Subcutaneous adipose tissue (tissue), 4 donors: Measurements from ENCODE around the gene DDN. TPM values are rescaled to one million over a fixed set of nuclear protein-coding genes. Genes with fewer than 3 reads are reported as not detected.

Source experiments
- total RNA-seq, 4 donors: library from RNA; depleted of rRNA; stranded (reverse); fragments of >200 nt; gene quantifications; one replicate each; pipeline ENCODE4 v1.1.0, GENCODE V29; 2016
- TF ChIP-seq, protein P1 (sequence below): fragments of 450-650 bp; IDR thresholded peaks from one replicate; pipeline ENCODE4 v1.5.1; 2016; ENCODE audit warnings: low read depth, mild to moderate bottlenecking, control low read depth, antibody characterized with exemption, moderate library complexity

Gene DDN
- total RNA-seq, 4 donors from 2014 or later: not detected

DNA sequence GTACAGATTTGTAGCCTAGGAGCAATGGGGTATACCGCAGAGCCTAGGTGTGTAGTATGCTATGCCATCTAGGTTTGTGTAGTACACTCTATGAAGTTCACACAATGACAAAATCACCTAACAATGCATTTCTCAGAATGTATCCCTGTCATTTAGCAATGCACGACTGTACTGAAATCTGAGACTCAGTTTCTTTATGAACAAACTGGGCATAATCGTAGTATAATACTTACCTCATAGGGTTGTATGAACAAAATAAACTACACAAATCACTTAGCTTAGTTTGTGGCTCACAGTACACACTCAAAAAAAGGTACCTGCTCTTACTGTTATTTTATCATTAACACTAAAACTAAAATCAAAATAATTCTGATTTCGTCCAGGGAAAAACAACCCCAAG is 26.3 kb upstream of the DDN start:
- TF ChIP-seq, protein P1, sequence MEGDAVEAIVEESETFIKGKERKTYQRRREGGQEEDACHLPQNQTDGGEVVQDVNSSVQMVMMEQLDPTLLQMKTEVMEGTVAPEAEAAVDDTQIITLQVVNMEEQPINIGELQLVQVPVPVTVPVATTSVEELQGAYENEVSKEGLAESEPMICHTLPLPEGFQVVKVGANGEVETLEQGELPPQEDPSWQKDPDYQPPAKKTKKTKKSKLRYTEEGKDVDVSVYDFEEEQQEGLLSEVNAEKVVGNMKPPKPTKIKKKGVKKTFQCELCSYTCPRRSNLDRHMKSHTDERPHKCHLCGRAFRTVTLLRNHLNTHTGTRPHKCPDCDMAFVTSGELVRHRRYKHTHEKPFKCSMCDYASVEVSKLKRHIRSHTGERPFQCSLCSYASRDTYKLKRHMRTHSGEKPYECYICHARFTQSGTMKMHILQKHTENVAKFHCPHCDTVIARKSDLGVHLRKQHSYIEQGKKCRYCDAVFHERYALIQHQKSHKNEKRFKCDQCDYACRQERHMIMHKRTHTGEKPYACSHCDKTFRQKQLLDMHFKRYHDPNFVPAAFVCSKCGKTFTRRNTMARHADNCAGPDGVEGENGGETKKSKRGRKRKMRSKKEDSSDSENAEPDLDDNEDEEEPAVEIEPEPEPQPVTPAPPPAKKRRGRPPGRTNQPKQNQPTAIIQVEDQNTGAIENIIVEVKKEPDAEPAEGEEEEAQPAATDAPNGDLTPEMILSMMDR: no peak

DNA sequence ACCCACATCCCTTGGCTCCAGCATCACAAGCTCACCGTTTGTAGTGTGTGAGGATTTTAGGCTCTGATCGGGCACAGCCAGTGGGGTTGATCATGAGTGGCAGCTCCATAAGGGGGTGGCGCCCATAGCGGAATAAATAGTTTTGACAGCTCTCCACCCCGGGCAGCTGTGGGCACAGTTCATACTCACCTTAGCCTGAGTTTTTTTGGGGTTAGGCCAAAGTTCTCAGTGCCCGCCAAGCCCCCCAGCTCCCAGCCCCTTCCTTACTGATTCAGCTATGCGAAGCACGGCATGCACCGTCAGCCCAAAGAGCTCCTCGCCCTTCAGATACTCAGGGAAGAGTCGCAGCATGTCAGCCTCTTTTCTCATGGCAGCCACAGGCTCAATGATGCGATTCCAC is 25.4 kb upstream of the DDN start:
- TF ChIP-seq, protein P1: no peak

DNA sequence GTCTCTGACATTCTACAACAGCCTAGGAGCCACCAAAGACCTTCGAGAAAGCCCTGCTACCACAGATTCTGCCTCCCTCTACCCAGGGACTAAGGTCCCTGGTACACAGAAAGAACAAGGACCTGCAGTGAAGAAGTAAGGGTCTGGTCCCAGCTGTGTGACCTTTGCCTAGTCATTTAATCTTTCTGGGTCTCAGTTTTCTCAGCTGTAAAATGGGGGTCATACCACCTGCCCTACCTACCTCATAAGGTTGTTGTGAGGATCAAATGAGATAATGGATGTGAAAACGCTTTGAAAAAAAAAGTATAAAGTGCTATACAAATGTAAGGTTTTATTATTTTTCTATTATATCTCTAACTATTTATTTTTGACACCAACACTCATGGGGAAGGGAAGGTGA is 24.6 kb upstream of the DDN start:
- TF ChIP-seq, protein P1: no peak

DNA sequence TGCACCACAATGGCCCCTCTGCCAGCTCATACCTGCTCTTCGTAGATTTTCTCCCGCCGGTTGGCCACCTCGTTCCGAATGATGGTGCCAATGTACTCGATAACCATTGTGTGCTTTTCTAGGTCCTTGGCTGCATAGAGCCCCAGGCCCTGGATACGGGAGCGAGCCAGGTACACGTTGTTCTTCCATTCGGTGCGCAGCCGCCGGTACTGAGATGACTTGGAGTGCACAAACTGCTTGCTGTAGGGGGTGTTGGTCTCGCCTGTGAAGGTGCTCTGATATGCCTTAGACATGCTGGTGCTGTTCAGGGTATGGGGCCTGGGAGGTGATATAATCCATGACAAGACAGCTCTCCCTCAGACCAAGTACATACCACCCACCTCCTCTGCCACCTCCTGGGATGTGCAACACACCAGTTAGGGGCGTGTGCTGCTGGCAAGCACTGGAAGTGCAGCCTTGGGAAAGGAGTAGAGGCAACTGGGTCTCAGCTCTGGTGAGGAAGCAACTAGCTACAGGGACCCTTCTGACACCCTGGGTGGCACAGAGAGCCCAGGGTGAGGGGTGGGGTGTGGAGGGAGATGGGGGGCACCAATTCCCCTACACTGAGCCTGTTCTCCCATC is 23.5 kb upstream of the DDN start:
- TF ChIP-seq, protein P1: no peak

DNA sequence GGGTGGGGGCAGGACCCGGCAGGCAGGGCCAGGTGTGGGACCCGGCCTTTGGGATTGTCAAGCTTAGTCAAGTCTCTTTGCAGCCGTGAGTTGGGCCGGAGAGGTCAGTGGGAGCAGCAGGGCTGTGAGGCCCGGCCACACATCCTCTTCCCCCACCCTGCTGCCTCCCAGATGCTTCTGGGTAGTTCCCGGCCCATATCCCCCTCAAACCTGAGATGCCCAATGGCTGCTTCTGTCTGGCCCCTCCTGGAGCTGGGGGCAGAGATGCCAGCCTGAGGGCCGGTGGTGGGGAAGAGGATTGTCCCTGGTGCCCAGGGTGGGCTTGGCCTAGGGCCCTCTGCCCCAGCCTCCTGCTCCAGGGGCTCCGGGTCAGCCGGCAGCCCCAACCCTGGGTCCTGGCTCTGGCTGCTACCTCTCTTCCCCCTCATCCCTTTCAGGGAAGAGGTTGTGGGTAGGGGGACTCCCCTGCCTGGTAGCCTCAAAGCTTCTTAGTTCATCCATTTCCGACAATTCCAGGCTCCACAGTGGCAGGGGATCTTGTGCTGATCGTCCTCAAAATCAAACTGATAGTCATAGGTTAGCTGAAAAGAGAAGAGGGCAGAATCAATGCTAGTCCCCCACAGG is 22.2 kb upstream of the DDN start:
- TF ChIP-seq, protein P1: no peak

DNA sequence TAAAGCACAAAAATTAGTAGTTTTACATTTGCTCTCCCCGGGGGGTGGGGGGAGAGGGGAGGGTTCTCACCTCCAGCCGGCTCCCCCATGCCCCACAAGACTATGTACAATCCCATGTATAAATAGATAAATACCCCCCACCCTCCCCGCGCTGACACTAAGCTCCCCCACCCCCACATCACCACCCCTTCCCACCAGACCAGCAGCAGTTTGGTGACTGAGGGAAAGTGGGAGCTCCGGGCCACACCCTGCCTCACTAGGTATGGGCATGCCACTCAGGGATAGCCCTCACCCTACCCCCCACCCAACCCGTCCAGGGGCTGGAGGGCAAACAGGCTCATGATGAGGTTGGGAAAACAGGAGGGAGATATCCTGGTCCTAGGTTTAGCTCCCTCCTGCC is 21.3 kb upstream of the DDN start:
- TF ChIP-seq, protein P1: no peak

DNA sequence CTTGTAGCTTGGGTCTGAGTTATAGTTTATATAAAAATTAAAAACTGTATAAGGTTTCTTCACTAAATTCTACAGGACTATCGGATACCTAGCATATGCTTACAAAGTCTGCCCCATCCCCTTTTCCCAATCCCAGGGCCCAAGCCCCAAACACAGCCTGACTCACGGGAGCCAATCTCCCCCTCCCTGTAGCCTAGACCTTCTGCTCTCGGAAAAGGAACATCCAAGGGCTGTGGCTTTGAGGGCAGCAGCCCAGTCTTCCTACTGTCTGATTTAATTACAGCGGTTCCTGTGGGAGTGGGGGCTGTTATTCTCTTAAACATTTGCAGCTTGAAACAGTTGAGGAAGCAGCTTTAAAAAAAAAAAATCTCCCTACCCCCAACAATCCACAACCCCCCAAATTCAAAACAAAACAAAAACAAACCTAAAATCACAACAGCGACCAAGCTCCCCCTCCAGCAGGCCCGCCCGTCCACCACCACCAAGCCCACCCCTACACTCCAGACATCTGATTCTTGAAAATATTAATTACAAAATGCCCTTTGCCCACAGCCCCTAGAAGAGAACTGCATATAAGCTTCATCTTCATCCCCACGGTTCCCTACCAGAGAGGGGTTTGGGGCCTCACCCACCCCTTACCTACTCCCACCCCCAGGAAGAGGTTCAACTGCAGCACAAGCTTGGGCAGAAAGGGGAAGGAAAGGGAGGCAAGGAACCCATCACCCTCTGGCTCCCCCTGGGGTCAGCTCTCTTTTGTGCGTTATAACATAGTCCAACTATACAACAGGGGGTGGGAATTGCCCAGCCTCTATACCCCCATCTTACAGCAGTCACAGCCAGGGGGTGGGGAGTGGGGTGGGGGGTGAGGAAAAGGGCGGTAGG is 20.5 kb upstream of the DDN start:
- TF ChIP-seq, protein P1: no peak
